SK-N-SH (cell line): ENCODE measurements around the gene PEF1. TPM values are rescaled to one million over a fixed set of nuclear protein-coding genes. Genes with fewer than 3 reads are reported as not detected.

ENCODE experiments used
- CTCF ChIA-PET: fragments of 300-600, 350-600 bp; formaldehyde crosslinking; extraction: SDS; loops from one replicate; lab custom pipeline; 2021; lab: Yijun Ruan, JAX
- POLR2A ChIA-PET: fragments of 350-600 bp; sonication (Branson Sonifier 250); formaldehyde crosslinking; extraction: SDS; loops from one replicate; lab custom pipeline; 2020; ENCODE audit warnings: antibody characterized with exemption, inconsistent platforms; lab: Yijun Ruan, JAX
- DNase-seq: peaks from one replicate; pipeline ENCODE4 v3.0.0; 2012
- H2AFZ ChIP-seq: fragments of 200-600 bp; sonication (generic); 2 replicates; pipeline ENCODE4 v1.8.1; 2016; ENCODE audit warnings: antibody characterized with exemption, mild to moderate bottlenecking, low read depth
- H3F3A ChIP-seq: fragments of 200-600 bp; sonication (generic); replicated peaks from 2 replicates; pipeline ENCODE3; 2016; ENCODE audit warnings: antibody characterized with exemption, mild to moderate bottlenecking; ENCODE audit not compliant: insufficient read depth
- H3K27ac ChIP-seq, 2 experiments: fragments of 200-500 bp in 1 of 2; fragments of 200-600 bp in 1 of 2; sonication (Bioruptor generic) in 1 of 2; sonication (generic), shearing (Covaris generic) in 1 of 2; 2 replicates each; pipeline versions ENCODE4 v1.5.1 to v1.6.1; 2014 to 2016; ENCODE audit warnings: low read depth in 2 of 2, inconsistent platforms in 1 of 2, low read length in 1 of 2, mild to moderate bottlenecking in 1 of 2, mixed read lengths in 1 of 2
- H3K27me3 ChIP-seq: fragments of 200-600 bp; sonication (generic), shearing (Covaris generic); 2 replicates; pipeline ENCODE4 v1.6.1; 2016; ENCODE audit warnings: mixed run types; ENCODE audit not compliant: insufficient read depth
- H3K36me3 ChIP-seq, 2 experiments: fragments of 200-500 bp in 1 of 2; fragments of 200-600 bp in 1 of 2; sonication (Bioruptor generic) in 1 of 2; sonication (generic) in 1 of 2; replicated peaks in 1 of 2; 2 replicates each; pipeline versions ENCODE3 to v1.5.1; 2014 to 2016; ENCODE audit warnings: low read length in 1 of 2, mild to moderate bottlenecking in 1 of 2; ENCODE audit not compliant: insufficient read depth in 2 of 2, control insufficient read depth in 1 of 2
- H3K4me1 ChIP-seq, 2 experiments: fragments of 200-500 bp in 1 of 2; fragments of 200-600 bp in 1 of 2; sonication (Bioruptor generic) in 1 of 2; sonication (generic), shearing (Covaris generic) in 1 of 2; 2 replicates each; pipeline versions ENCODE4 v1.5.1 to v1.6.1; 2014 to 2016; ENCODE audit warnings: low read depth in 1 of 2, low read length in 1 of 2, mixed run types in 1 of 2; ENCODE audit not compliant: insufficient read depth in 2 of 2, control insufficient read depth in 1 of 2
- H3K4me2 ChIP-seq: fragments of 200-600 bp; sonication (generic), shearing (Covaris generic); 2 replicates; pipeline ENCODE4 v1.6.1; 2017; ENCODE audit warnings: mixed run types
- H3K4me3 ChIP-seq, 2 experiments: fragments of 200-500 bp in 1 of 2; fragments of 200-600 bp in 1 of 2; sonication (Bioruptor generic) in 1 of 2; sonication (generic), shearing (Covaris generic) in 1 of 2; 2 replicates each; pipeline versions ENCODE4 v1.5.1 to v1.8.1; 2014 to 2016; ENCODE audit warnings: low read depth in 2 of 2, inconsistent platforms in 1 of 2, low read length in 1 of 2, mild to moderate bottlenecking in 1 of 2, mixed read lengths in 1 of 2, moderate library complexity in 1 of 2
- H3K79me2 ChIP-seq: fragments of 200-600 bp; sonication (generic); 2 replicates; pipeline ENCODE4 v1.8.1; 2017; ENCODE audit warnings: mild to moderate bottlenecking; ENCODE audit not compliant: insufficient read depth
- H3K9ac ChIP-seq: fragments of 200-600 bp; sonication (generic); 2 replicates; pipeline ENCODE4 v1.6.1; 2017; ENCODE audit warnings: mixed run types
- H3K9me2 ChIP-seq: fragments of 200-600 bp; sonication (generic); 2 replicates; pipeline ENCODE4 v1.6.1; 2017; ENCODE audit warnings: mixed run types
- H3K9me3 ChIP-seq: fragments of 200-600 bp; sonication (generic); 2 replicates; pipeline ENCODE4 v1.6.1; 2017; ENCODE audit warnings: mixed run types, mild to moderate bottlenecking, moderate library complexity
- H4K20me1 ChIP-seq: fragments of 200-600 bp; sonication (generic); 2 replicates; pipeline ENCODE4 v1.6.1; 2017; ENCODE audit warnings: mild to moderate bottlenecking, mixed run types; ENCODE audit not compliant: insufficient read depth
- ELF1 ChIP-seq: IDR thresholded peaks from 2 replicates; pipeline ENCODE4 v1.4.0; 2012
- FOXJ3 ChIP-seq: sonication (generic); formaldehyde crosslinking; IDR thresholded peaks from 2 replicates; pipeline ENCODE4 v1.5.1; 2020; ENCODE audit warnings: mild to moderate bottlenecking, missing genetic modification reagents
- IRF3 ChIP-seq: fragments of 150-350 bp; IDR thresholded peaks from 2 replicates; pipeline ENCODE4 v1.6.1; 2016; ENCODE audit warnings: mild to moderate bottlenecking, low read depth, low read length
- JUND ChIP-seq: IDR thresholded peaks from 2 replicates; pipeline ENCODE4 v1.4.0; 2012
- MAX ChIP-seq: IDR thresholded peaks from 2 replicates; pipeline ENCODE4 v1.4.0; 2012; ENCODE audit warnings: low read depth
- MXI1 ChIP-seq: IDR thresholded peaks from 2 replicates; pipeline ENCODE4 v1.6.1; 2012; ENCODE audit warnings: mild to moderate bottlenecking, low read depth, low read length, improper control_type of control experiment
- NFIC ChIP-seq: IDR thresholded peaks from 2 replicates; pipeline ENCODE4 v1.4.0; 2012; ENCODE audit warnings: borderline replicate concordance
- PBX3 ChIP-seq: IDR thresholded peaks from 2 replicates; pipeline ENCODE4; 2012
- POLR2AphosphoS5 ChIP-seq: IDR thresholded peaks from 2 replicates; pipeline ENCODE4 v1.6.1; 2012; ENCODE audit warnings: low read depth, low read length
- RAD21 ChIP-seq: IDR thresholded peaks from 2 replicates; pipeline ENCODE4 v1.6.1; 2012; ENCODE audit warnings: mild to moderate bottlenecking, low read length
- REST ChIP-seq: IDR thresholded peaks from 2 replicates; pipeline ENCODE4 v1.6.1; 2012; ENCODE audit warnings: mild to moderate bottlenecking, low read depth, low read length, moderate library complexity
- RFX5 ChIP-seq: IDR thresholded peaks from 2 replicates; pipeline ENCODE4 v1.6.1; 2012; ENCODE audit warnings: mild to moderate bottlenecking, improper control_type of control experiment, low read length
- RXRA ChIP-seq: IDR thresholded peaks from 2 replicates; pipeline ENCODE4 v1.4.0; 2012; ENCODE audit warnings: low read depth, mild to moderate bottlenecking, borderline replicate concordance
- SIN3A ChIP-seq: IDR thresholded peaks from 2 replicates; pipeline ENCODE4 v1.6.1; 2012; ENCODE audit warnings: low read depth, mild to moderate bottlenecking, low read length, moderate library complexity, borderline replicate concordance
- TAF1 ChIP-seq: IDR thresholded peaks from 2 replicates; pipeline ENCODE4 v1.6.1; 2012; ENCODE audit warnings: low read depth, mild to moderate bottlenecking, low read length, moderate library complexity, borderline replicate concordance
- TCF12 ChIP-seq: IDR thresholded peaks from 2 replicates; pipeline ENCODE4 v1.4.0; 2012
- TEAD4 ChIP-seq: IDR thresholded peaks from 2 replicates; pipeline ENCODE4 v1.4.0; 2012; ENCODE audit warnings: mild to moderate bottlenecking, borderline replicate concordance; ENCODE audit not compliant: insufficient read depth
- USF1 ChIP-seq: IDR thresholded peaks from 2 replicates; pipeline ENCODE4 v1.4.0; 2012; ENCODE audit warnings: low read depth, borderline replicate concordance
- YY1 ChIP-seq: IDR thresholded peaks from 2 replicates; pipeline ENCODE4 v1.4.0; 2012; ENCODE audit warnings: low read depth, mild to moderate bottlenecking
- ZBTB33 ChIP-seq: IDR thresholded peaks from 2 replicates; pipeline ENCODE4 v1.4.0; 2012; ENCODE audit warnings: low read depth, borderline replicate concordance
- WGBS: methylation state at CpG from one replicate; pipeline ENCODE4 v1.1.6; 2017; ENCODE audit warnings: low lambda C conversion rate; 5-methylcytosine and 5-hydroxymethylcytosine counted together
- polyA plus RNA-seq, 3 experiments: library from polyadenylated mRNA; depleted of rRNA; stranded (reverse); fragments of >200 nt; gene quantifications; 2 replicates each; pipeline ENCODE4 v1.2.3, GENCODE V29; 2012

The PEF1 gene
- polyA plus RNA-seq, 1 of the 3 experiments (the other 2 are of a cell fraction): 51.9 TPM

- H3K9me3 ChIP-seq: no peaks in the 10 kb centered on the region
- no peak overlapping the region for H3K4me3 ChIP-seq
- H3K27ac ChIP-seq: no peak overlapping the region
- H3K79me2 ChIP-seq: no peaks in the 10 kb centered on the region
- H3F3A ChIP-seq: no peaks in the 10 kb centered on the region
- H4K20me1 ChIP-seq: no peaks in the 10 kb centered on the region
- no peak overlapping the region for H3K9ac ChIP-seq
- no peaks in the 10 kb centered on the region for H3K9me2 ChIP-seq
- no peaks in the 10 kb centered on the region for H3K27me3 ChIP-seq
- peaks cover 0 to 13% of the 10 kb centered on the region in 2 experiments; a peak in 1 of 4 replicates for H3K4me1 ChIP-seq
- peaks cover 0 to 3% of the 10 kb centered on the region in 2 experiments for H3K36me3 ChIP-seq
- ChIA-PET CTCF (interaction anchor here (0.7 to 2.1 kb wide), 5 partner anchors 13 to 82 kb away, joined by 3 to 8 read pairs (median 4); no protein-coding TSS in a partner anchor), POLR2A (no interaction called here)
- H3K4me2 ChIP-seq: no peak overlapping the region
- WGBS: 83% methylated on average over 6 of the region's 6 CpGs
- H2AFZ ChIP-seq: no peak overlapping the region
- no peak for TF ChIP-seq SIN3A
- TF ChIP-seq MAX: no peak
- TF ChIP-seq RAD21: no peak
- TF ChIP-seq REST: no peak
- no peak for TF ChIP-seq NFIC
- no peak for TF ChIP-seq ELF1
- TF ChIP-seq RFX5: no peak
- no peak for TF ChIP-seq ZBTB33
- TF ChIP-seq, all 33 proteins: peak for 0
- no peak for DNase-seq
Measured at GRCh38 chr1:31677949-31678348, 33.3 kb upstream of the PEF1 start.

- POLR2A ChIA-PET: no interaction called here
- H3K9me2 ChIP-seq: no peaks in the 10 kb centered on the region
- H2AFZ ChIP-seq: no peak overlapping the region
- no peaks in the 10 kb centered on the region for H3K9me3 ChIP-seq
- H3F3A ChIP-seq: no peaks in the 10 kb centered on the region
- H3K4me1 ChIP-seq: peaks cover 0 to 15% of the 10 kb centered on the region in 2 experiments; a peak in 1 of 4 replicates
- no peak overlapping the region for H3K9ac ChIP-seq
- no peak overlapping the region for H3K4me2 ChIP-seq
- H4K20me1 ChIP-seq: no peaks in the 10 kb centered on the region
- no peaks in the 10 kb centered on the region for H3K27me3 ChIP-seq
- no peak overlapping the region for H3K27ac ChIP-seq
- no peaks in the 10 kb centered on the region for H3K79me2 ChIP-seq
- DNase-seq: no peak
- WGBS: 69% methylated on average over 3 of the region's 3 CpGs
- H3K36me3 ChIP-seq: no peaks in the 10 kb centered on the region
- no peak overlapping the region for H3K4me3 ChIP-seq
- CTCF ChIA-PET: interaction anchor here (0.7 to 2.1 kb wide), 5 partner anchors 13 to 112 kb away, joined by 3 to 8 read pairs (median 4); no protein-coding TSS in a partner anchor
- TF ChIP-seq RXRA (no peak), TEAD4 (no peak), JUND (no peak), NFIC (no peak), YY1 (no peak), IRF3 (no peak), POLR2AphosphoS5 (no peak), RAD21 (no peak), TCF12 (no peak), USF1 (no peak), MXI1 (no peak), TAF1 (no peak), PBX3 (no peak), FOXJ3 (CRISPR knock-in tag) (no peak), MAX (no peak)
Measured at GRCh38 chr1:31677401-31677800, 32.7 kb upstream of the PEF1 start.
